HS-27A (cell line): Measurements from ENCODE around the gene ADAMTS1.

Source experiments
- DNase-seq: peaks from one replicate; pipeline ENCODE4 v3.0.0-alpha.2; 2012; ENCODE audit warnings: low read depth, missing footprints

Gene ADAMTS1

DNA sequence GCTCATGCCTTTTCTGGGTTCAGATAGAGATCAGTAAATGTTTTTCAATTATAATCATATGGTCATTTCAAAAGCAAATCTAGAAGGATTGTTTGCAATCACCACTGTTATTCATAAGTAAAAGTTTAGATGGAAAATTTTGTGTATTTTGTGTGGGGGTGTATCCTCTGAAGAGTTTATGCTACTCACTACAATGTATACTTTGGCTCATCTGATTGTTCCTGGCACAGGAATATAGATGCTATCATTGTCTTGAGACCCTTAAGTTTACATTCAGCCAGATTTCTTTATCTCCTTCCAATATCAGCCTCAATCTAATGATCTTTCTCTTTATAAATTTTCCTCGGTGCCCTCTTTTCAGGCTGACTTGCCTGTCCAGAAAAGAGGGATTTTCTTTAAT, 33.0 kb downstream of the ADAMTS1 start:
- no peak for DNase-seq

DNA sequence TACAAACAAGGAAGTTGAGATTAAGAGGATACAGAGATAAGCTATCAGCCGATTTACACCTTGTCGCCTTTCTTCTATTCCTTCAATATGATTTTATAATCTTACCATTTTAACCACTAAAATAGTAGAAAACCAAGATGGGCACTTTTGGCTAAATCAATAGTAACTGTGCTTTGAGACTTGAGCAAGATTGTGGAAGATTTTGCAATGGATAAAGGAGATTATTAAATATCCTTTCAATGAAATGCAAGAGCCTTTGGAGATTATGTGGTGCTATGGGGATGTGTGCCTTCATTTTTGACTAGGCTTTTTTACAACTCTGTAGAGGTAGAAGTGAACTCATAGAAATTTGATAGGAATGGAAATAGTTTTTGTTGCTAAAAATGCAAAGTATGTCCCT, 33.7 kb downstream of the ADAMTS1 start:
- no peak for DNase-seq

DNA sequence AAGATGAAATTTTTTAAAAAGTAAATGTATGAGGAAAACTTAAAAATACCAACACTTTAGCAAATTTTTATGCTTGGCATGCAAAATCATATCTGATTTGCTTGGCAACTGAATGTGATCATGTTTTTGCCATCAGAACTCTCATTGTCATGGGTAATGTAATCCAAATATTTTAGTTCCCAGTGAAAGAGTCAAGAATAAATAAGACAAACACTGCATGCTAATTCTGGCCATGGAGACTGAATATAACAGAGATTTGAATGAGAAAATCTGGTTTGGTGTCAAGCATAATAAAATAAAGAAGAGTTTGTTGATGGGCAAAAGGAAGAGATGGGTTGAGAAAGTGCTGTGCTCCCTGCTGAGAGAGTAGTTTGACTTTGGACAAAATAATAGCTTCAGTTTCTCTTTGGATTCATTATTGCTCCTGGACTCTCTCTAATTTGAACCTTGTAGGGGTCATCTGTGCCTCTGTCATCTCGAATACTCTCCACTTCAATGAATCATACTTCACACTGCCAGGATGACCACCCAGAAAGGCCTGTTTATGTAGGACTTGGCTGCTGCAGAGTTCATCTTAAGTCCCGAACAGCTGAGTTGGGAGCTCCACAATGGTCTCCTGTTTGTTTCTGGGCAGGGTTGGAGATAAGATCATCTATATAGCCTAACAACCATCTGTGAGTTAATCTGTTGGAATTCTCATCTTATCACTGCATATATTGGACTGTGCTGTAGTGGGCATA, 34.4 kb downstream of the ADAMTS1 start:
- DNase-seq: no peak

DNA sequence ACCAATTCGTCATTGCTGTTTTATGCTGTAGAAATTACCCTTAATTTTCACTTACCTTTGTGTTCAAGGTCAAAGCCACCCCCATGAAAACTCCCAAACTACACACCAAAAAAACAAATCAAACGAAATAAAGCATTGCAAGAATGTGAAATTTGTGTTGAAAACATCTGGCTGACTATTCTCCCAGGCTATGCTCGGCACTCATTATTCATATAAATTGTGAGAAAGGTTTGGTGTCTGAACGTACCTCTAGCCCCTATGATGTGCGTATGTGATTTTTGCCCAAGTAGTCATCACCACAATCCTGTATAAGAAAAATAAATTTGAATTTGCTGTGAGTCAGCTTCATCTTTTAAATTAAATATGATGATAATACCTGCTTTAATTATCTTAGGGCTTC, 34.9 kb downstream of the ADAMTS1 start:
- DNase-seq: no peak

DNA sequence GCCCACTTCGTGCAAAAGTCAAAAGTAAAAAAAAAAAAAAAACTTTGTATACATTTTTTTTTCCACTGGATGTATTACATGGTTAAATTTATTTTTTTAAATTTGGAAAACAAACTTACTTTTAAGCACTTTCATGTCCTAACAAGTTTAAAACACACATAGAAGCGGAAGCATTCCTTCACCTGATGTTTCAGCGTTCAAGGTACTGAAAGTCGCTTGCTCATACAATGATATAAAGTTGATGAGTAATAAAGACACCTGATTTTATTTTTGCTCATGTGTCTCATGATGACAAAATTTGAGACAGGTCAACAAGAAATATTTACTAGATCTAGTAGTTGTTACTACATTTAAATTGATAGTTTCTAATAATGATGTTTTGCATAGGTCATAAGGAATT, 35.5 kb downstream of the ADAMTS1 start:
- no peak for DNase-seq

DNA sequence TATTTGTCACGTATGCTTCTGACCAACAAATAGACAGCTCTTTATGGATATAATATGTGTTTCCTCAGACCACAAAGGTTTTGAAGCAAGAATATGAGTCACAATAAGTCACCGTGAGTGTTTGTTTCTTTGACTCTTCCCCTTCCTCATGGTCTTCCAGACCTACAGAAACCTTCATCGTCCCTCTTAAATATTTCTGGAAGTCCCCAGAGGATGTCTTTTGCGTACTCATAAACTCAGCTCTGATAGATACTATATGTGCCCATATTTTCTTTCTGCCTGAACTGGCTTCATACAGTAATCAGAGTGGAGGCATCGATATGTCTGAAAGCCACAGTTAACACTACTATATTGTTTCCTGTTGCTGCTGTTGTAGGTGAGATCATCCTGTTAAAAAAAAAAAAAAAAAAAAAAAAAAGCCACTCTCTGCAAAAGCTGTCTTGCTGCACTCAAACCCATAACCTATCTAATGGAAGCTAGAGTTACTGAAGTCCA, 38.4 kb downstream of the ADAMTS1 start:
- DNase-seq: no peak

DNA sequence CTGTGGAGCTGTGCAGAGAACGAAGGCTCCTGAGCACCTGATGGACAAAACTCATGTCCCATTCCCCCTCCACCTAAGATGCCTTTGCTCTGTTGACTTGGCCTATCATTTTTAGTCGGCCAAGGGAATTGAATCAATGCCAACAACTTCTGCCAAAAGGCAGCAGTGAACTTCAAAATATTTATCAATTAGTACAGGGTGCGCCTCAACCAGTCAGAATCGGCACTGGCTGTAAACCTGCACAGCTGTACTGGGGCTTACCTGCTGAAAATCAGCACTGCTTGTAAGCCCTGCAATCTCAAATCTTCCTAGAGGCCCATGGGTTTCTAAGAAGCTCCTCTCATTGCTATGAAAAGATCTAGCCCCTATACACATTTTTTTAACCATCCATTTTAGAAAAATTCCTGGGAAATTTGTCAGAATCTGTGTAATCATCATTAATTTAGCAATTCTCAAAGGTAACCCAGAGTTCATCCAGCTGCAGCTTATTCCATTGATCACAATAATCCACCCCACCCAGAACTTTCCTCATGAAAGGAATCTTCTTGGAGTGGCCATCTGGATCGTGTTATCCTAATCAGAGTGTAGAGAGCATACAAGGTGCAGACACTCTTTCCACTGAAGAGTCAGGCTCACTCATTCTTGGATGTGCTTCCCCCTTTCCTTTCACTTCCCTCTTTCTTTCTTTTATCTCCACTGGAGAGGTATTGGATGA, 40.2 kb downstream of the ADAMTS1 start:
- no peak for DNase-seq

DNA sequence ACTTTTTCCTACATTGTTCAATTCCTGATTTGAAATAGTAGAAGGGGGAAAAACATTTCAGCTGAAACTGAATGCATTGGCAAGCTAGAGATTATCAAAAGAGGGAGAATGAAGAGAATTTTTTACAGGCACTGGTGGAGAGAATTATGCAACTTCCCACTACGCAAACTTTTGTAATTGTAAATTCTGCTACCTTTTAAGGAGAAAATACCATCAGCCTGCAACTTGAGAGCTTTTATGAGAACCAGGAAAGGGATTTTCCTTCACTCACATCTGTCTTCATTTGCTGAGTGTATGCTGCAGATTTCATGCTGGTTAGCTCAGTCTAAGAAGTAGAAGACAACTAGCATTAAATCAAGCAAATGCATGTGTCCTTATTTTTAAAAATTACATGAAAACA, 43.7 kb downstream of the ADAMTS1 start:
- no peak for DNase-seq

DNA sequence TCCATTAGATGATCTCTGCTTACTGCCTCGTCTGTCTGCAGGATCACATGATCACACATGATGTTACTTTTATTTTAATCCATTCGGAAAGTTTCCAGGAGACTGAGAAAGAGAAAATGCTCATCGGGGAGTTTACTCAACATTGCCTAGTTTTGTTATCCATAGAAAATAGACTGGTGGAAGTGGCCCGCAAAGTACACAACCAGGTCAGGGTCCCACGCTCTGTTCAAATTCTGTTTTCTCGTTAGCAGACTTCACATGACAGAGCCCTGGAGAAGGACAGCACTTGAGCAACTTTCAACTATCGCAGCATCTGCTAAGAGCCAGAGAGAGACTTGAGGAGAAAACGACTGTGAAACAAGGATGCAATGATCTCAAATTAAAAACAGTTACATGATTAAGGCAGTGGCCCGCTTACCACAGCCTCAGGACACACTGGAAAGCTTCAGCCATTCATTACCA, 44.2 kb downstream of the ADAMTS1 start:
- no peak for DNase-seq

DNA sequence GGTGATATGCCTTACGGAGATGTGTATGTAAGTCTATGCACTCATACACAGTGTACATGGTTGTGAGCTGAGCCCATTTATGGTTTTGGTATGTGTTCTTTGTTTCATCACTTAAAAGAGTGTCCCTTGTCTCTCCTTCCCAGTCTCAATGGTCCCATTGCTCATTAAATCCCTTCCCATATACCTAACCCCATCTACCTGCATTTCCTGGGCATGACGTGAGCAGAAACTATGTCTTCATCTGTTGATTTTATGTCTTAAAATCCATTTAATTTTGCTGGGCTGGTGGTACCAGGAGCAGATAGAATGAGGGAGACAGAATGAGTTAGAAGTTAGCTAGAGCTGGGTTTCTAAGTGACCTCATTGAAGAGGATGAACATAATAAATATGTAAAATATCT, 44.8 kb downstream of the ADAMTS1 start:
- no peak for DNase-seq

DNA sequence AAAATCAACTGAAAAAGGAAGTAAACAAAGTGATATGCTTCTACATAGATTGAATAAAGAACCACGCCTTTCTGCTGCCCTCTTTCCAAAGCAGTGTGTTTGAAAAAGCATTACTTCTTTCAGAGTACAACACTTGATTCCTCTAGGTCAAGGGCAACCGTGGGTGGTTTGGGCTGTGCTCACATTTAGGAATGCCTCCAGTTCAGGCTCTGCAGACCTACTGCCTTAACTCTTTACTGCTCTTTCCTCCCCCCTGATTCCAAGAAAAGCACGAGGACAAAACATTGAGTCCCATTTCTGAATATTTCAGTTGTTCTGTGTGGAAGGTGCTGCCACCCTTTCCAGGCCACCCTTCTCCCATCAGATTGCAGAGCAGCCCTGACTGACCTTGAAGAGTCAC, 45.2 kb downstream of the ADAMTS1 start:
- no peak for DNase-seq

DNA sequence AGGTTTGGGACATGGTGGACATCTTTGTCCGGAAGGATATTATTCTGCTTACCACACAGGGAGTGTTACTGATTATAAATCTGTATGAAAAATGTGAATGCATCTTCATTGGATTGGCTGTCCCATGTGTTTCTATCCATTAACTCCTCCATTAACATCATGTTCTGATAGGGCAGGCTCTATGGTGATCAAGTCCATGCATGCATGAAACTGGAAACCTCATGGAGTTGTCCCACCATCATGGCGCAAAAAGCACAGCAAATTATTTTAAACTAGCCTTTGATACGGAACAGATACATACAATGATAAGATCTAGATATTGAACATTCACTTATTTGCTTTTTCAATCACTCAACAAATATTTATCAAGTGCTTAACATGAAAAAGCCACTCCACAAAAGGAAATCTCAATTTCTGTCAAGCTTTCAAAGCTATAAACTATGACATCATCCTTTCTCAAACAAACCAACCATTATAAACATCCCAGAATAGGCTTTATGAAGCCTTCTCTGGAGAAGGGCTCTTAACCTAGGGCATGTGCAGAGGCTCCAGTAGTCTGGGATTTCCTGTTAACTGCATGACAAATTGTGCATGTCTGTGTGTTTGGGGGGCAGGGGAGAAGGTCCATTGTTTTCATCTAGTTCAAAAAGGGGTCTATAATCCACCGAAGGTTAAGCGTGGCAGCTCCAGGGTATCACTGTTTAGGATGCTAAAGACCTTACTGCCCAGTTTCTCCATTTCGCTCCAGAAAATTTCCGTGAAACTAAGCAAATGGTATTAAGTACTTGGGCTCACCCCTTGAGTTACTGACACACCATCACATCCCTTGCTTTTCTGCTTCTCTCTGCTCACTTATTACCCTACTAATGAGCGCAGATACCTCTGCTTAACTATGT, 46.1 kb downstream of the ADAMTS1 start:
- DNase-seq: no peak

DNA sequence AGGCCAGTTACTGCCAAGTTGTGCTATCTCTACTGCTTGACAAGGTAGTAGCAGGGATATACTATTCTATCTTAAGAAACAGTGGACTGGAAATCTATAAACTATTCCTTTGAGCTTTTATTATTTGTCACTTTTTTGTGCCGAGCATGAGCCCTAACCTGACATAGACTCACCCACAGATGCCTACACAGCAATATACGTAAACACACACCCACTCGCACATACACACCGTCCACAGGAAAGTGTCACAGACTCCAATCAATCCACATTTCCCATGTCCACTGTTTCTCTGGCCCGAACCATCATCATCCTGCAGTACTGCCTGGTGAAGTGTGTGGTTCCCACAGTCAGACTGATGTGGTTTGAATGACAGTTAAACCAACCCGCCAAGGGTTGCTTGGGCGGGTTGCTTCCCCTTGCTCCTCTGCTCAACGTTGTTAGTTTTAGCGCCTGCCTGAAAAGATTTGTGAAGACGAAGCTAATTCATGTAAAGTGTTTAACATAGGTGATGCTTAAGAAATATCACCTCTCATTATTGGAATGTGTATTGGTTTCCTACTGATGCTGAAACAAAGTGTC, 47.2 kb downstream of the ADAMTS1 start:
- no peak for DNase-seq

DNA sequence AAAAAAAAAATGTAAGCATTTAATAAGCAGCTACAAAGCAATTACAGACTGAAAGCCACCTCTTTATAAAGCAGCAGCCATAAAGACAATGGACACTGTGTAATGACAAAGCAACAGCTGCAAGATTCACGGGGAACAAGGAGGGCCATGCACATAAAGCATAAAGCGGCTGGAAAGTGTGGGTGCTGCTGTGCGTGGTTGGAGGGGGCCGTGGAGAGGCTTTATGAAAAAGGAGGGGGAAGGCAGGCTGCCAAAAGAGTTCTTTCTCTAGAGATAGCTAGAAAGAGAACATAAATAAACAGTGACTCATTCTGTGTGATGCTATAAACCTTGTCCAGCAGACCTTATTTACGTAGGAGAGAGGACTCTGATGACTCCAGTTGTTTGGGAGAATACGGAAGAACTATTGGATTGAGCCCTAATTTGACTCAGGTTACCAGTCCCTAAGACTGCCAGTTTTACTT, 49.3 kb downstream of the ADAMTS1 start:
- DNase-seq: peak; percentile 54

DNA sequence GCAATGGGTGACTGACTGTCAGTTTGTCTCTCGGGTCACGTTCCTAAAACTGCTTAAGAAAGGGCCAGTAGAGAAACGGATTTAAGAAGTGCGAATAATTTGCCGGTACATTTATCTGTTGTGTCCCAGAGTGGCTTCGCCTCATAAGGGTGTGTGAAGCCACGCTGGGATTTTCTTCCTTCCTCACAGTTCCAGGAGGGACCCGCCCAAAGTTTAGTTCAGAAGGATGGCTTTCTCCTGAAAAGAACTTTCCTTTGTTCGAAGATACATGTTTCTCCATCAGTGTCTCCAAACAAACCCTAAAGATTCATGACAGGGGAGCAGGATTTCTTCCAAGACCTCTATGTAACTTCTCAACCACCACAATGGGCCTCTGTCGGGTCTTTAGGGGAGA, 49.8 kb downstream of the ADAMTS1 start:
- DNase-seq: no peak

DNA sequence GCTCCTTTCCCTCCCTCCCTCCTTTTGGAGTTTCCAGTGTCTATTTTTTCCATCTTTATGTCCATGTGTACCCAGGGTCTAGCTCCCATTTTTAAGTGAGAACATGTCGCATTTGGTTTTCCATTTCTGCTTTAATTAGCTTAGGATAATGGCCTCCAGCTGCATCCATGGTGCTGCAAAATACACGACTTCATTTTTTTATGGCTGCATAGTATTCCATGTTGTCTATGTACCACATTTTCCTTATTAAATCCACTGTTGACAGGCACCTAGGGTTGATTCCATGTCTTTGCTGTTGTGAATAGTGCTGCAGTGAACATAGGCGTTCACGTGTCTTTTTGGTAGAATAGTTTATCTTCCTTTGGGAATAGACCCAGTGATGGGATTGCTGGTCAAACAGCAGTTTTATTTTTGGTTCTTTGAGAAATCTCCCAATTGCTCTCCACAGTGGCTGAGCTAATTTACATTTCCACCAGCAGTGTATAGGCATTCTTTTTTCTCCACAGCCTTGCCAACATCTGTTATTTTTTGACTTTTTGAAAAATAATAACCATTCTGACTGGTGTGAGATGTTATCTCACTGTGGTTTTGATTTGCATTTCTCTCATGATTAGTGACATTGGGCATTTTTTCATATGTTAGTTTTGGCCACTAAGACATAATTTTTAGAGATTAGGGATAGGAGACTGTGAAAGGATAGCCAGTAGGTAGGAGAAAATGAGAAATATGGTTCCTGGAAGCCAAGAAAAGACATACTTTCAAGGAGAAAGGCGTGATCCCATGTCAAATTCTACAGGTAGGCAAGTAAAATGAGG, 50.4 kb downstream of the ADAMTS1 start:
- no peak for DNase-seq

DNA sequence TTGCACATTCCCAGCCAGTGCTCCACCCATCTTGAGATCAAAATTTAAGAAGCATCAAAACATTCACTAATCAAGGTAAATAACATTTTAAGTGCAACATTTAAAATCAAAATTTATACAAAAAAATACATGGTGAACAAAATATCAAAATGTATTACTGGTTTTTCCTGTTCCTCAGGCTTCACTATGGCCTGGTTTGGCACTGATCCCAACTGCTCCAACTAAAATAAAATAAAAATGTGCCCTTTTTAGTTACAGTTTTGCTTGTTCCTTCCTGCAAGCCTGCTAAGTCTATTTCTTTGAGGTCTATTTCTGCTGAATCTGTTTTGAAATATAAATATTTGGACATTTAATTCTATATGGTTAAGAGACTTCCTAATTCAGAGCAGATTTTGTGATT, 54.9 kb downstream of the ADAMTS1 start:
- DNase-seq: no peak

DNA sequence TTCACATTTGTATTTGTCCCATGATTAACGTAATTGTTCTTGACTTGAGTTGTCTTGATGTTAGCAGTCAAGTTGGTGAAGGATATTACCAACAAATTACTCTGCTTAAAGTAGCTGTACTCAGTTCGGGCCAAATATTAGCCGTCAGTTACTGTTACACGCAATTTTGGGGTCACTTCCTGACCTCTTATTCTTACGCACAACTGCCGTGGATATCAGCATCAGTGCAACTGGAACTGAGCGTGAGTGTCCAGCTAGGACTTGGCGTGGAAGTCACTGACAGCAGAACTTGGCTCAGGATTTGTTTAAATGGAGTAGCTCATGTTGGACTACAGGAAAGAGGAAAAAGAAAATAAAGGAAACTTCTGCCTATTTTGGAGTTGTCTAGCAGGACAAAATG, 56.4 kb downstream of the ADAMTS1 start:
- no peak for DNase-seq
